Kidney (tissue), 14 donors: ENCODE data around the gene PIAS2. TPM values are rescaled to one million over a fixed set of nuclear protein-coding genes. Genes with fewer than 3 reads are reported as not detected.

Source experiments
- DNase-seq, 5 donors: peaks; one replicate each; pipeline ENCODE4 v3.0.0-alpha.2; 2013 to 2020
- FAIRE-seq: peaks from 2 replicates; lab custom pipeline; 2012; peaks lifted over from hg19 to GRCh38; lab: Jason Lieb, UNC
- H3K27ac ChIP-seq, 2 donors: one replicate each; pipeline ENCODE4 v1.7.0; 2013; ENCODE audit warnings: low read depth in 2 of 2, low read length in 2 of 2, inconsistent platforms in 1 of 2
- H3K27me3 ChIP-seq: one replicate; pipeline ENCODE4 v1.7.1; 2013; ENCODE audit warnings: low read length, inconsistent platforms; ENCODE audit not compliant: control insufficient read depth, insufficient read depth
- H3K36me3 ChIP-seq, 3 donors: one replicate each; pipeline versions ENCODE4 v1.7.0 to v1.7.1; 2013; ENCODE audit warnings: low read length in 3 of 3, control low read depth in 1 of 3, inconsistent platforms in 1 of 3; ENCODE audit not compliant: insufficient read depth in 3 of 3, control insufficient read depth in 2 of 3
- H3K4me1 ChIP-seq, 3 donors: one replicate each; pipeline versions ENCODE4 v1.7.0 to v1.7.1; 2013; ENCODE audit warnings: low read length in 3 of 3, inconsistent platforms in 1 of 3, low read depth in 1 of 3; ENCODE audit not compliant: control insufficient read depth in 2 of 3, insufficient read depth in 2 of 3
- H3K4me3 ChIP-seq, 3 donors: one replicate each; pipeline versions ENCODE4 v1.7.0 to v1.8.1; 2013; ENCODE audit warnings: low read length in 3 of 3, control low read depth in 1 of 3, inconsistent platforms in 1 of 3
- H3K9ac ChIP-seq, 3 donors: one replicate each; pipeline versions ENCODE4 v1.7.0 to v1.7.1; 2013; ENCODE audit warnings: low read length in 3 of 3, control low read depth in 1 of 3, inconsistent platforms in 1 of 3
- H3K9me3 ChIP-seq, 3 donors: one replicate each; pipeline versions ENCODE4 v1.7.0 to v1.7.1; 2013; ENCODE audit warnings: low read length in 3 of 3, control low read depth in 1 of 3, inconsistent platforms in 1 of 3; ENCODE audit not compliant: control insufficient read depth in 2 of 3, insufficient read depth in 1 of 3
- CTCF ChIP-seq: IDR thresholded peaks from 3 replicates; pipeline ENCODE4 v1.5.1; 2012; ENCODE audit warnings: mild to moderate bottlenecking, moderate library complexity, borderline replicate concordance; ENCODE audit not compliant: insufficient read depth; ENCODE audit errors: extremely low read depth
- intact Hi-C: fragments of 100-400 bp; cut with DNase I; formaldehyde crosslinking; loops from one replicate; pipeline ENCODE4 v1.11.1; 2022
- polyA plus RNA-seq: library from polyadenylated mRNA; stranded (reverse); fragments of 350-450 nt; fragmentation: Illumina TruSeq; extraction: RNeasy Lipid Tissue Mini Kit (QIAGEN cat#74804); gene quantifications from one replicate; pipeline ENCODE4 v1.2.3, GENCODE V29; 2014; ENCODE audit warnings: low read depth, low replicate concordance; ENCODE audit not compliant: insufficient read depth
- total RNA-seq: library from RNA; stranded (reverse); fragmentation: NEBNext Ultra II Directional; extraction: Animal tissue kit (Norgen Biotek cat#: 25700); gene quantifications from one replicate; pipeline ENCODE4 v1.2.1, GENCODE V29; 2021
- donor health status: control.
- donor health status: control.
- donor health status: control.
- donor health status: control.
- donor health status: control.
- donor health status: DM: yes; HTN: yes; CAD: no.
- donor health status: Normal renal cell carcinoma (clear cell type).

Gene PIAS2
- total and polyA plus RNA-seq, 2 donors from 2014 or later: 9.9 to 41.2 TPM

GRCh38 chr18:46768166-46768921 lies 149.0 kb downstream of the PIAS2 start:
- no peak for TF ChIP-seq CTCF
- intact Hi-C loops: no loop called here
- H3K9me3 ChIP-seq: no peaks in the 10 kb centered on the region
- no peaks in the 10 kb centered on the region for H3K27me3 ChIP-seq
- no peak for DNase-seq
- no peak overlapping the region for H3K27ac ChIP-seq
- no peaks in the 10 kb centered on the region for H3K36me3 ChIP-seq
- H3K4me1 ChIP-seq: no peaks in the 10 kb centered on the region
- FAIRE-seq: no peak
- no peak overlapping the region for H3K4me3 ChIP-seq
- no peak overlapping the region for H3K9ac ChIP-seq

- H3K9ac ChIP-seq: no peak overlapping the region
- intact Hi-C loops: no loop called here
- H3K27me3 ChIP-seq: no peaks in the 10 kb centered on the region
- H3K36me3 ChIP-seq: no peaks in the 10 kb centered on the region
- DNase-seq: no peak
- no peak overlapping the region for H3K27ac ChIP-seq
- no peak for TF ChIP-seq CTCF
- no peak for FAIRE-seq
- H3K4me1 ChIP-seq: no peaks in the 10 kb centered on the region
- H3K9me3 ChIP-seq: no peaks in the 10 kb centered on the region
- no peak overlapping the region for H3K4me3 ChIP-seq
Measured at GRCh38 chr18:46767217-46767616, 150.1 kb downstream of the PIAS2 start.

GRCh38 chr18:46764586-46764985 lies 152.7 kb downstream of the PIAS2 start:
- FAIRE-seq: no peak
- H3K4me3 ChIP-seq: no peak overlapping the region

More at GRCh38 chr18:46764586-46764985, 152.7 kb downstream of the PIAS2 start:
- no peaks in the 10 kb centered on the region for H3K4me1 ChIP-seq
- H3K9ac ChIP-seq: no peak overlapping the region
- no peak overlapping the region for H3K27ac ChIP-seq
- H3K9me3 ChIP-seq: no peaks in the 10 kb centered on the region
- no peak for DNase-seq
- no peaks in the 10 kb centered on the region for H3K36me3 ChIP-seq
- peaks cover 1% of the 10 kb centered on the region for H3K27me3 ChIP-seq
- intact Hi-C loops: no loop called here
- no peak for TF ChIP-seq CTCF
